Activated CD8-positive, alpha-beta memory T cell treated with anti-CD3 and anti-CD28 coated beads for 1 hour (primary cell): ENCODE results near the gene CUBN.

Source experiments
- DNase-seq, 2 donors: peaks; one replicate each; pipeline ENCODE4 v3.0.0-alpha.2; 2020; ENCODE audit warnings: low read depth in 1 of 2; ENCODE audit errors: extremely low read depth in 1 of 2

CUBN gene

DNA sequence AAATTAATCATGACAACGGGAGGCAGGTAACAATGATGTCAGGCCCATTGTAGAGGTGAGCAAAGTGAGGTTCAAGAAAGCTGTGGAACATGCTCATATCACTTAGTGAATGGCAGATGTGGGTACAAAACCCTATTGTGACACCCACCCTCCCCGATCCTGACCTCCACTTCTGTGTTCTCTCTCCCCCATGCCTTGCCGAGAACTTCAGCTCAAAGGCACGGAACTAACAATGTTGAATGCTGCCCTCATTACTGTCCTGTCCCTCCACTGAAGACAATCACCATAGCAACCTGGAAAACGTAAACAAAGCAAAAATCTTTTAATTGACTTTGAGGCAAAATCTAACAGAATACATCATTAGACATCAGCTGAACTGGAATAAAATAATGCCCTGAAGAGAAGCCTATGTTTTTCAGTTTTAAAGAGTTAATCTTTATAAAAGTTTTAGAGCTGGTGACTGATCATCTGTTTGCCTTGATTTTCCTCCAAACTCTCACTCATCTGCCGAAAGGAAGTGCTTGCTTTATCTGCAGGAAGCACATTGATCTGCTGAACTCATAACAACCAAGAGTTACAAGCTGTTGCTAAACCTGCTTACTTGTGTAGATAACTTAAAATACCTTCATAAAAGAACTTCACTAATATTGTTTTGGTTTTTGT is 133.6 kb downstream of the CUBN start:
- no peak for DNase-seq

DNA sequence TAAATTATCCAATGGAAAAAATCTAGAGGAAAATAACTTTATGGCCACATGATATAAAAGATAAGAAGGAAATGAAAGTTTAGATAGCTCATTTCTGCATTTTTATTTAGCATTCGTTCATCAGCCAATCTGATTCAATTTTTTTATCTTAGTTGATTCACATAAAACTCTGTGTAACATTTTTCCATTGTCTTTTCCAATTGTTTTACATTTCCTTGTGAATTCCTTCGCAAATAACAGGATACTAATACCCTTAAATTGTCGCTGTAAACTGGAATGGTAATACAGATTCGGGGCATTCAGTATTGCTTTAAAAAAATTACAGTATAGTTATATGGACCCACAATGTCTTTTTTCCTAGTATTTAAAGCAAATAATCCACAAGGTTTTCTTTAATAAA is 136.4 kb downstream of the CUBN start:
- DNase-seq, result no peak

DNA sequence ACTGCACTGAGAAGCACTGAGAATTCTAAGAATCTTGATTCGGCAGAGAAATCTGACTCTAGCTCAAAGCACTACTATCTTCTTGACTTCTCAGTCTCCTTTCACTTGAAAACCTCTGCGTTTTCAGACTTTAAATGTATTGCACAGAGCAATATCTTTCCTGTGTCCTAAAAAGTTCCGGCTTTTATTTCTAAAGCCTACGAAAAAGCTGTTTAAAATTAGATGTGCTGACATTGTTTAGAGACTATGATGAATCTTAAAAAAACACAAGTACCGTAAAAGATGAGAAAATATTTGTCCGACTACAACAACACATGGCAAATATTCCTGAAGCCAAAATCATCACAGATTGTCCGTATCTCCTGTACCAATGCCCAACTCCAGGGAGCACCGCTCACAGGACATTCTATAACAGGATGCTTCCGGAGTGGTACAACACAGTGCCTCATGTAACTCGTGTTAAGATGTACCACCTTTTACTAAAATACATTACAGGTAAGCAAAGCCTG is 136.9 kb downstream of the CUBN start:
- no peak for DNase-seq

DNA sequence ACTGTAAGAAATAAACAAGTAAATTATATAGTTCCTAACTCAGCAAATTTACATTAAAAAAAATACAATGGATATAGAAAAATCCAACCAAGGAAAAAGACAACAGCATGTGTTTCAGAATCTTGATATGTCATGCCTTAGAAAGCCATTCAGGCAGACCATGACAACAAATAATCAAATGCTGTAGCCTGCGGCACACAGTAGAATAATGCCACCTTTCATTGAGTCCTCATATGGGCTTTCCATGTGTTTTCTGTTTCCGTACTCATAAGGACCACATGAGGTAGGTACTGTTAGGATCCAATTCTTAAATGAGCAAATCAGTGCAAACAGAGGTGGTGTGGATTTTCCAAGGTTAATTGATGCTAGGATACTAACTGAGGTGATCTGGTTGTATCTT is 138.6 kb downstream of the CUBN start:
- no peak for DNase-seq

GRCh38 chr10:16989826-16990293 is 139.8 kb downstream of the CUBN start:
- DNase-seq, result no peak

DNA sequence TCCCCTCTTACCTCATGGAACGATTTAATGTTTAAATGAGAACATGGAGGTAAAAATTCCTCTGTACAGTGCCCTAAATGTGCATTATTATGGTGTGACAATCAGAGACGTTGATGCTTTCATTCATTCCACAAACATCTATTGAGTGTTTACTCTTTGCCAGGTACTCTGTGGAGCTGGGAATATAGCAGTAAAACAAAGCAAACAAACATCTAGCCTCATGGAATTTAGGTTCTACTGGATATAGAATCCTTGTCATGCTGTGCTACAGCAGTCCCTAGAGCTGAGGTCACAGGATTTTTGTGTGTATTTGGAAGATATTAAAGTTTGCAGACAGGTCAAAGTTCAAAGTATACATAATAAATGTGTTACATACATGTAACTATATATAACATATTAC is 140.7 kb downstream of the CUBN start:
- DNase-seq, result no peak

GRCh38 chr10:16987976-16988610 is 141.5 kb downstream of the CUBN start:
- no peak for DNase-seq

DNA sequence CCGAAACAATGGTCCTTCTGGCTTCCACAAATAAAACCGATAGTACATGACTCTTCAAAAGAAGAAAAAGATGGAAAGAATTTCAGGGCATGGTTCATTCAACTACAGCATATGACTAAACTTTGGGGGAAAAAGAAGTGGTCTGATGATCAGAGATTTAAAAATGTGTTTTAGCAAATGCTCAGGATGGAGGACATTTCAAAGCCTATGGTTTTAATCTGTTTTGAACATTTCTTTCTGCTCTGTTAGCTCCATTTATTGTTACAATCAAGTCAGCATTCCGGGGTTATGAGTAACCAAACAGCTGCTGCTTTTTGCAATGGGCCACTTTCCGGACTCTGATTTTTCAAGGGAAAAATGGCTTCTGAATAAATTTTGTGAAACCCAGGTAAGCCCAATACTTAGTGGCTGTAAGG is 142.4 kb downstream of the CUBN start:
- no peak for DNase-seq

DNA sequence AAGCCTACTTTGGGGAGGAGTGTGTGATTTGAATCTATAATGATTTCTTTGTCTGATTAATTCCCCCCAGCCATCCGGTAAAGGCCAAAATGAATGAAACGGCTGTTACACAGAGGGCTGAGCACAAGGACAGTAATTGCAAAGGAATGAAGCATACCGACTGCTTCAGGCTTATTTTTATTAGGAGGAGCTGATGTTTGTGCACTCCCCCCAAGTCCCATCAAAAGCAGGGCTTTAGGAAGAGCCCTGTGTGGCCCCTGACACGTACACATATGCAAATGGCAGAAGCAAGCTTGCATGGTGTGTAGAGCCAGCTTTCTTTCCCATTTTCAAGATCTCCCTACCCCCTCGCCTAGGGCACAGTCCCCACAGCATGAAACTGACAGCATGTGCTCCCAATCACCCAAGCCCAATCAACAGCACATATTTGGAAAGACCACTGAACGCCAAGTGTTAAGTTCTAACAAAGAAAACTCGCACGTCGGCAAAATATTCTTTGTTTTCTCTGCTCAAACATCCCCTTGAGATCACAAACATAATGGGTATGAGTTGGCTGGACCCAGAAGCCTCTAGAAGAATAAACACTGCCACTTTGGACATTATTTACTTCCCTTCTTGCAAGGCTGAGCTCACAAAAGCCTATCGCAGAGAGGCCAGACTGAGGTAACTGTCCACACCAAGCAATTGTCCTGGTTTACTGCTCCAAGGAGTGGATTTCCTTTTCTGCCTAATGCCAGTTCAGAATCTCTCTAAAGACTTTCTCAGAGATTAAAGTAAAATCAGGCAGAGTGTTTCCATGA is 143.0 kb downstream of the CUBN start:
- DNase-seq, result no peak

DNA sequence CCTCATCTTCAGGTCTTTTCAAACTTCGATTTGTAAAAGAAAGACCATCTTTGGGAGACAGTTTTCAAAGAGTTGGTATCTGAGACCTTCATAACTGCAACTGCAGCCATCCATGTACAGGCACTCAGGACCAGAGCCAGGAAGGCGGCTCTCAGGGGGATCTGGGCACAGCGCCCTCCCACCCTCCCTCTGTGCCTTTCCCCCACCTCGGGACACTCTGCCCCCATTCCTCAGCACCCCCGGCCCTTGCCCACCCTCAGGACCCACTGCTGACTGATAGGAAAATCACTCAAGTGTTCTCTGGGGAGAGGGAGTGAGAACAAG is 143.6 kb downstream of the CUBN start:
- no peak for DNase-seq

GRCh38 chr10:16984242-16984641 is 145.4 kb downstream of the CUBN start:
- DNase-seq, result no peak

GRCh38 chr10:16976803-16977202 is 152.8 kb downstream of the CUBN start:
- no peak for DNase-seq

GRCh38 chr10:16975188-16975587 is 154.4 kb downstream of the CUBN start:
- DNase-seq, result no peak

DNA sequence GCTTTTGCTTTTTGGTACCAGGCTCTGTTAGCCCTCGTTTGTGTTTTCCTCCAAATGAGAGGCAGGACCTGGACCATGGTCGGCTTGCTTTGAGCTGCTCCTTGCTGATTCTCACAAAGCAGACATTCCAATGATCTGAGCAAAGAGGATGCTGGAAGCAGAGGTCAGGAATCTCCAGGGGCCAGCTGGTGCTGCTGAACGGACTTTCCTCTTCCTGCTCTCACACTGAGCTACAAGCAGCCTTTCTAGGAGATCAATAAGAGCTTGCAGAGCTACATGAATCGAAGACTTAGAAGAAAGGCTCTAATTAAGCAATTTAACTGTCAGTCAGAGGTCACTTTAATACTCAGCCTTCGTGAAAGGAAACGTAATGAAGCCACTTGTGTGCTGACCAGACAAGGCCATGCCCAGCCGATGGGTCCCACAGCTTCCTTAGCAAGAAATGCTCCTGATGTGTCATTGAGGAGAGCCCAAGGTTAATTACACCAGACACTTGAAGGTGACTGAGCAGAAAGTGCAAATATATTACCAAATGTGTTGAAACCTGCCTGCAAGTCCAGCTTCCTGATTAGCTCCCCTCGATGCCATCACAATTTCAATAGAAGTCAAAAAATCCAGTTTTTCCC is 161.1 kb downstream of the CUBN start:
- DNase-seq, result no peak

- no peak for DNase-seq
Measured at GRCh38 chr10:16967866-16968415, 161.7 kb downstream of the CUBN start.

DNA sequence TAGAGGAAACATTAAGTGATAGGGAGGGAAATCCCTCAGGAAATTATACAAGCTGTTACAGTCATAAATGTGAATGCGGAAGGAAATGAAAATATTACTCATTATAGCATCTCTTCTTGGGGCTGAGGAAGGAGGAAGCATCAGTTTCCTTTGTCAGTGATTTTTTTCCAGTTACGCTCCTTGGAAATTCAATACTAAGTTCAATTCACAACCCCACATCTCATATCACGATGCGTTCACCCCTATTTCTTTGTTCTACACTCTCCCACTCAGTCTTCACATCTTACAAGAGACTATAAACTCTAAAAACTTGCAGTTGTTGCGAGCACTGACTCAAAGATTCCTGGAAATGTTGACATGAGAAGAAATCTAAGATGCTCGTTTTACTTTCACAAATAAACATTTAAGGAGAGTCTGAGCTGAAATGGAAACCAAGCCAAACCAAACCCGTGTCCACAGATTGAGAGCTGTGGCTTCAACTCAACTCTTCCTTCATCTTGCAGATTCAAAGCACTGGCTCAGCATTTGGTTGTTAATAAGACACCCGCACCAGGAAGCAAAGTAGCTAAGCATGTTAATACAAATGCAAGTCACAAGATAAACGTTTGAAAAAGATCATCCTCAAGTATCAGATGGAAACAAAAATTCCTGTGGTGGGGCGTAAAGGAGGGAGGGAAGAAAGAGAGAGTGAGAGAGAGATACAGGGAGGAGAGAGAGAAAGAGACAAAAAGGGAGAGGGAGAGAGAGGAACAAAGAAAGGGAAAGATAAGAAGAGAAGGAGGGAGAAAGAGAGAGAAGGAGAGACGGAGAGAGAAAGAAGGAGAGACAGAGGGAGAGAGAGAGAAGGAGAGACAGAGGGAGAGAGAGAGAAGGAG is 162.4 kb downstream of the CUBN start:
- no peak for DNase-seq

DNA sequence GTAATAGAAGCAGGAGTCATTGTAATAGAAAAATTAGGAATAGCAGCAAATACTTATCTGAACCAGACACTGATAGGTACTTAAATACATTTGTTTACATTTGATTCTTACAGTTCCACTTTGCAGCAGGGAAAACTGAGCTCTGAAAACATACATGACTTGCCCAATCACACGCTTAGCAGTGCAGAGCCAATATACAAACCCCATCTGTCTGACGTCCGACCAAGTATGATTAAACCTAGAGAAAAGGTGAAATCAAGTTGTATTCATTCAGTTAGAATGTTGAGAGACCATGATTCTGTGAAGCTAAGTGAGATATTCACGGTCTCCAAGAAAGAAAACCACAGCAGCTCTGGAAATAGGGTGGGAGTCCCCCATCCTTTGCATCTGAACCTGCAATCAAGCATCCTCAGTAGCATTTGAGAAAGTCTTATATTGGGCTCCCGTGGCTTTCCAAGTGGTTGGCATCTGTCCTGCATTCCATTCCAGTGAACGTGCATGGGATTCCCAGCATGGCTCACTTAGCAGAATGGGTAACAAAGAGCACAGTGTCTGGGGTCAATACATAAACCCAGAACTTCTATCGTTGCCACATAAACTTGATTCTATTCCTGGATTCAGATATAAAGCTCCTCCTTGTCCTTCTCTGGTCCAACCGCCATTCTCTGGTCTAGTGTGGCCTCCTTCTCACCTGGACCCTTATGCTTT is 163.7 kb downstream of the CUBN start:
- DNase-seq, result no peak

GRCh38 chr10:16965344-16965616 is 164.3 kb downstream of the CUBN start:
- DNase-seq, result no peak

- no peak for DNase-seq
Measured at GRCh38 chr10:16964576-16965343, 164.9 kb downstream of the CUBN start.
